ENCODE measurements around the gene SYNJ1. TPM values are rescaled to one million over a fixed set of nuclear protein-coding genes. Genes with fewer than 3 reads are reported as not detected.

The SYNJ1 gene
- total and polyA plus RNA-seq, 2 of the 4 experiments (the other 2 are of a cell fraction): 3.6 to 4.6 TPM

DNA sequence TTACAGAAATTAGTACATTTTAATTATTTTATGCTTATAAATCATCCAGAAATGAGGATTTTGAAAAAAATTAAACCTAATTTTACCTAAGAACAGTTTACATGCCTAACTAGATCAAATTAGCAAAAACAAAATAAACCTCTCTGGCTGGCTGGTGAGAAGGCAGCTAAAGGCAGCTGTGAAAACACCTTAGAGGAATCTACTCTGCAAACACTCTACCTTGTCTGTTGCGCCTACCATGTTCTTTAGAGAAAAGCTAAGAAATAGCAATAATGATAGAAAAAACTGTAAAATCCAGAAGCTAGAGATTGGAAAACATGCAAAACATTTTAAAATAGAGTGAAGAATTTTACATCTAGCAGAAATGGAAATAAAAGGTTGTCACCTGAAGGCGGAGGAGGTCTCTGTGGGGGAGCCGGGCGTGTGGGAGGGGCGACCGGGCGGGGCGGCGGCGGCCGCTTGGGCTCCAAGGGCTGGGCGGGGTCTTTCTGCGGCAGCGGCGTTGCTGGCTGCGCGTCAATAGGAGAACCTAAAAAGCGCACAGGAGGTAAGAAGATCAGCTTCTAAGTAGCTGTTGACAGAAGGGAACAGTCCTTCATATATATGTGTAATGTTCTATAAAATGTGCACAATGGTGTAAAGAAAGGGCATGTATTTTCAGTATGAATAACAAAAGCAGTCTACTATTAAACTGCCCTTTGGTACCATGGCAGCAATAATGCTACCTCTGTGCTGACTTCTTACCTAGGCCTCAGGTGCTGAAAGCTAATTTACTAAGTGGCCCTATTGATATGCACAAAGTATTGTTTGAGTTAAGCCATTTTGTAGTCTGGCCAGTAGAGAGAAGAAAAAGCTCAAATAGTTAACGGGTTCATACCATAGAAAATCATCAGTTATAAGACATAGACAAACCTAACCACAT lies 82.3 kb downstream of the SYNJ1 start:
- ATAC-seq (ENCODE audit: low read depth): no peak
- TF ChIP-seq MAZ (IDR thresholded peaks at IDR 0.05; ENCODE audit: borderline replicate concordance, low read depth, low read length): no peak
- TF ChIP-seq MXI1 (IDR thresholded peaks at IDR 0.05; ENCODE audit: borderline replicate concordance, low read depth, low read length): no peak
- no peak for TF ChIP-seq MAFK (IDR thresholded peaks at IDR 0.05; ENCODE audit: low read depth, low read length)
- TF ChIP-seq CEBPB (IDR thresholded peaks at IDR 0.05; ENCODE audit: low read depth, low read length): no peak
- no peak for TF ChIP-seq FOS (IDR thresholded peaks at IDR 0.05; ENCODE audit: low read depth, low read length)
- TF ChIP-seq, protein P1, sequence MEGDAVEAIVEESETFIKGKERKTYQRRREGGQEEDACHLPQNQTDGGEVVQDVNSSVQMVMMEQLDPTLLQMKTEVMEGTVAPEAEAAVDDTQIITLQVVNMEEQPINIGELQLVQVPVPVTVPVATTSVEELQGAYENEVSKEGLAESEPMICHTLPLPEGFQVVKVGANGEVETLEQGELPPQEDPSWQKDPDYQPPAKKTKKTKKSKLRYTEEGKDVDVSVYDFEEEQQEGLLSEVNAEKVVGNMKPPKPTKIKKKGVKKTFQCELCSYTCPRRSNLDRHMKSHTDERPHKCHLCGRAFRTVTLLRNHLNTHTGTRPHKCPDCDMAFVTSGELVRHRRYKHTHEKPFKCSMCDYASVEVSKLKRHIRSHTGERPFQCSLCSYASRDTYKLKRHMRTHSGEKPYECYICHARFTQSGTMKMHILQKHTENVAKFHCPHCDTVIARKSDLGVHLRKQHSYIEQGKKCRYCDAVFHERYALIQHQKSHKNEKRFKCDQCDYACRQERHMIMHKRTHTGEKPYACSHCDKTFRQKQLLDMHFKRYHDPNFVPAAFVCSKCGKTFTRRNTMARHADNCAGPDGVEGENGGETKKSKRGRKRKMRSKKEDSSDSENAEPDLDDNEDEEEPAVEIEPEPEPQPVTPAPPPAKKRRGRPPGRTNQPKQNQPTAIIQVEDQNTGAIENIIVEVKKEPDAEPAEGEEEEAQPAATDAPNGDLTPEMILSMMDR (conservative IDR thresholded peaks at IDR 0.05; ENCODE audit: low read depth, low read length): no peak
- no peak for TF ChIP-seq ELK1 (IDR thresholded peaks at IDR 0.05; ENCODE audit: borderline replicate concordance, low read depth, low read length)
- TF ChIP-seq CHD1 (IDR thresholded peaks at IDR 0.05; ENCODE audit: low read depth, low read length): no peak
- no peak for TF ChIP-seq RAD21 (IDR thresholded peaks at IDR 0.05; ENCODE audit: low read length)
- TF ChIP-seq, protein P2, sequence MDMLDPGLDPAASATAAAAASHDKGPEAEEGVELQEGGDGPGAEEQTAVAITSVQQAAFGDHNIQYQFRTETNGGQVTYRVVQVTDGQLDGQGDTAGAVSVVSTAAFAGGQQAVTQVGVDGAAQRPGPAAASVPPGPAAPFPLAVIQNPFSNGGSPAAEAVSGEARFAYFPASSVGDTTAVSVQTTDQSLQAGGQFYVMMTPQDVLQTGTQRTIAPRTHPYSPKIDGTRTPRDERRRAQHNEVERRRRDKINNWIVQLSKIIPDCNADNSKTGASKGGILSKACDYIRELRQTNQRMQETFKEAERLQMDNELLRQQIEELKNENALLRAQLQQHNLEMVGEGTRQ (IDR thresholded peaks at IDR 0.05; ENCODE audit: low read depth, low read length): no peak
- no peak for TF ChIP-seq NFE2L2 (IDR thresholded peaks at IDR 0.05; ENCODE audit: low read depth, low read length)
- no peak for TF ChIP-seq BHLHE40 (IDR thresholded peaks at IDR 0.05; ENCODE audit: low read depth, low read length)
- TF ChIP-seq SMC3 (IDR thresholded peaks at IDR 0.05; ENCODE audit: low read depth, low read length): no peak
- no peak for TF ChIP-seq POLR2A (IDR thresholded peaks at IDR 0.05; ENCODE audit: low read depth, low read length)
- TF ChIP-seq RCOR1 (IDR thresholded peaks at IDR 0.05; ENCODE audit: insufficient replicate concordance, low read length): no peak
- no peak overlapping the region for H4K5ac ChIP-seq (ENCODE audit: low read depth, low read length)
- 60% methylated on average over 1 of the region's 19 CpGs; no CpG with 5 or more reads in 1 of the 2 experiments for WGBS, 2 experiments (ENCODE audit: extremely low coverage in 2 of 2, insufficient read length in 1 of 2)
- H3K36me3 ChIP-seq (ENCODE audit: control insufficient read depth, insufficient read depth, low read length): peaks cover 12% of the 10 kb centered on the region
- no peak overlapping the region for H3K18ac ChIP-seq (ENCODE audit: low read depth, low read length)
- CTCF ChIA-PET: no interaction called here
- no peak for DNase-seq
- no peak overlapping the region for H3K4ac ChIP-seq (ENCODE audit: low read depth, low read length)
- H4K20me1 ChIP-seq (ENCODE audit: insufficient read depth, low read length): no peaks in the 10 kb centered on the region
- dilution Hi-C loops (cut with HindIII; ENCODE audit: low sequenced_read_pairs, unreplicated experiment): no loop called here
- H3K9me3 ChIP-seq (ENCODE audit: control insufficient read depth, insufficient read depth, low read length): no peaks in the 10 kb centered on the region
- no peak overlapping the region for H3K4me3 ChIP-seq (ENCODE audit: insufficient read depth, low read depth, low read length)
- no peak overlapping the region for H2BK120ac ChIP-seq (ENCODE audit: low read depth, low read length)
- no TSS peak for BruUV-seq (replicated peaks)
- H3K9ac ChIP-seq (ENCODE audit: low read depth, low read length): no peak overlapping the region
- 0 out of 2 replicates have a peak, but pooled peaks cover 4% of the 10 kb centered on the region for H3K9me1 ChIP-seq (ENCODE audit: insufficient read depth, low read length)
- H3K27ac ChIP-seq (ENCODE audit: insufficient read depth, low read length): no peak overlapping the region
- H4K8ac ChIP-seq (ENCODE audit: low read depth in 2 of 2, low read length in 2 of 2): no peak overlapping the region
- H4K91ac ChIP-seq (ENCODE audit: insufficient read depth, low read depth, low read length): no peak overlapping the region
- H2AK5ac ChIP-seq (ENCODE audit: low read depth, low read length): no peak overlapping the region
- H2AFZ ChIP-seq (replicated peaks; ENCODE audit: low read length, poor library complexity): no peak overlapping the region
- H3K14ac ChIP-seq (replicated peaks; ENCODE audit: low read depth, low read length): no peak overlapping the region
- POLR2A ChIA-PET (ENCODE audit: unreplicated experiment): no interaction called here
- intact Hi-C loops (cut with micrococcal nuclease): no loop called here
- no peak overlapping the region for H2AK9ac ChIP-seq (replicated peaks; ENCODE audit: low read depth, low read length, poor library complexity)
- H3K79me1 ChIP-seq (ENCODE audit: low read depth in 1 of 2, low read length in 2 of 2): no peaks in the 10 kb centered on the region
- H2BK20ac ChIP-seq (ENCODE audit: low read depth, low read length): no peak overlapping the region
- H2BK5ac ChIP-seq (ENCODE audit: low read depth, low read length, poor library complexity, severe bottlenecking): no peak overlapping the region
- H3K4me2 ChIP-seq (ENCODE audit: low read depth, low read length): no peak overlapping the region
- no peaks in the 10 kb centered on the region for H3K4me1 ChIP-seq (ENCODE audit: control insufficient read depth, insufficient read depth, low read length)
- H3K56ac ChIP-seq (ENCODE audit: extremely low read depth, insufficient read depth, low read length): no peak overlapping the region
- in situ Hi-C loops (cut with MboI; ENCODE audit: low sequenced_read_pairs): no loop called here
- H3K27me3 ChIP-seq (ENCODE audit: control insufficient read depth, insufficient read depth, low read length): no peaks in the 10 kb centered on the region
- H2BK15ac ChIP-seq (ENCODE audit: low read depth, low read length): no peak overlapping the region
- H3K23ac ChIP-seq (ENCODE audit: low read depth, low read length): no peak overlapping the region
